Erythroblast (primary cell): Measurements from ENCODE around the gene UBE2D2.
A peak's percentile ranks its signal among the peaks of the same experiment; 100 is the strongest.
"Not testable (repeated sequence)": the region's sequence is repeated elsewhere in the genome, so short reads cannot be mapped to it uniquely, and the experiment has no call there.

Source experiments
- DNase-seq, 2 experiments: peaks; one replicate each; lab custom pipeline; 2025; lab: John Stamatoyannopoulos, UW
- GATA1 ChIP-seq: IDR thresholded peaks from 2 replicates; pipeline ENCODE4 v1.6.1; 2011; ENCODE audit warnings: low read depth, mild to moderate bottlenecking, control low read depth, low read length, moderate library complexity
- POLR2A ChIP-seq: IDR thresholded peaks from 2 replicates; pipeline ENCODE4 v1.6.1; 2011; ENCODE audit warnings: mild to moderate bottlenecking, low read length

UBE2D2 gene

DNA sequence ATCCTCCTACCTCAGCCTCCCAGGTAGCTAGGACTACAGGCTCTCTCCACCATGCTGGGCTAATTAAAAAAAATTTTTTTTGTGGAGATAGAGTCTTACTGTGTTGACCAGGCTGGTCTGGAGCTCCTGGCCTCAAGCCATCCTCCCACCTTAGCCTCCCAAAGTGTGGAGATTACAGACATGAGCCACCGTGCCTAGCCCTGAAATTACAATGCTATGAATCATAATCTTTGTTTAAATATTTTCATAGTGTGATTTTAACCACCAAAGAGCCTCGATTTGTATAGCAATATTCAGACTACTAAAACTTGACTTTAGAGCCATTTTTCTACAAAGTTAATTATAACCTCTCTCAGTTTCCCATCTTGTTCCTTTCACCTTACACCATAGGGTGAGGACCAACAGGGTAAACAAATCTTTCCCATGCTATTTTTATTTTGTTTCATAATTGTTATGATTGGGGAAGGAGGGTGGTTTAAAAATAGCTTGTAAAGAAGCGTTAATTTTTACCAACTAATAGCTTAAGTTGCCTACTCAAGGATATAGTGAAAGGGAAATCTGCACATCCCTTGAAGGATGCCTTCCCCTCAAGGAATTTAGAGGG is 32.7 kb downstream of the UBE2D2 start:
- no peak for DNase-seq
- no peak for TF ChIP-seq GATA1
- no peak for TF ChIP-seq POLR2A

GRCh38 chr5:139597134-139597533 is 36.0 kb downstream of the UBE2D2 start:
- DNase-seq = no peak
- TF ChIP-seq GATA1 (no peak), POLR2A (no peak)

GRCh38 chr5:139598601-139598965 is 37.4 kb downstream of the UBE2D2 start:
- not testable (repeated sequence) for DNase-seq

DNA sequence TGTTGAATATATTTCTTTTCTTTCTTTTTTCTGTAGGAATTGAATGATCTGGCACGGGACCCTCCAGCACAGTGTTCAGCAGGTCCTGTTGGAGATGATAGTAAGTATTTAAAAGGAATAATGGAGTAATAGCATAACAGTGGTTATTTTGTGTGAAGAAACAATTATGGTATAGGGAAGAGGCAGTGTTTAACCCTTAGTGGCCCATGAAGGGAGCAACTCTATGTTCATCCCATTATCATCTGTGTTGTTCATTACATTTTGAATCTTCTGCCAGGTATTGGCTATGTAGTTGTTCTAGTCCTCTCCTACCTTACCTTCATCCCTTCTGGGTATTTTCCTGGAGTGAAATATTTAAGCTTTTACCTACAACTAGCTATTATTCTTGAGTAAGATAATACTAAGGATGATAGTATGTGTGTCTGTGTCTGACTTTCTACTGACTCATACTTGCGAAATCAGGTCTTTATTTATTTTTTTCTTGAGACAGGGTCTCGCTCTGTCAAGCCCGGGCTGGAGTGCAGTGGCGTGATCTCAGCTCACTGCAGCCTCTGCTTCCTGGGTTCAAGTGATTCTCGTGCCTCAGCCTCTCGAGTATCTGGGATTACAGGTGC is 39.3 kb downstream of the UBE2D2 start:
- no peak for DNase-seq
- TF ChIP-seq GATA1 (no peak), POLR2A (no peak)

DNA sequence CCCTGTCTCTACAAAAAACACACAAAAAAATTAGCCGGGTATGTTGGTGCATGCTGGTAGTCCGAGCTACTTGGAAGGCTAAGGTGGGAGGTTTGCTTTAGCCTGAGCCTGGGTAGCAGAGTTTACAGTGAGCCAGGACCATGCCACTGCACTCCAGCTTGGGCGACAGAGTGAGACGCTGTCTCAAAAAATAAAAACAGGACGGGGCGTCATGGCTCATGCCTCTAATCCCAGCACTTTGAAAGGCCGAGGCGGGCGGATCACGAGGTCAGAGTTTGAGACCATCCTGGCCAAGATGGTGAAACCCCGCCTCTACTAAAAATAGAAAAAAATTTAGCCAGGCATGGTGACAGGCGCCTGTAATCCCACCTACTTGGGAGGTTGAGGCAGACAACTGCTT is 40.3 kb downstream of the UBE2D2 start:
- TF ChIP-seq GATA1 (no peak), POLR2A (no peak)
- no peak for DNase-seq

DNA sequence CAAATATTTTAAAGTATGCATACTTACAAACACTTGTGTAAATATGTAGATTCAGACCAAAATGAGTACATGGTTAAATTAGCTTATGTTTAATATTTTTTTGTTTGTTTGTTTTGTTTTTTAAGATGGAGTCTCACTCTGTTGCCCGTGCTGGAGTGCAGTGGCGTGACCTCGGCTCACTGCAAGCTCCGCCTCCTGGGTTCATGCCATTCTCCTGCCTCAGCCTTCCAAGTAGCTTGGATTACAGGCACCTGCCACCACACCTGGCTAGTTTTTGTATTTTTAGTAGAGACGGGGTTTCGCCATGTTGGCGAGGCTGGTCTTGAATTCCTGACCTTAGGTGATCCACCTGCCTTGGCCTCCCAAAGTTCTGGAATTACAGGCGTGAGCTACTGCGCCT is 40.8 kb downstream of the UBE2D2 start:
- DNase-seq = not testable (repeated sequence)

DNA sequence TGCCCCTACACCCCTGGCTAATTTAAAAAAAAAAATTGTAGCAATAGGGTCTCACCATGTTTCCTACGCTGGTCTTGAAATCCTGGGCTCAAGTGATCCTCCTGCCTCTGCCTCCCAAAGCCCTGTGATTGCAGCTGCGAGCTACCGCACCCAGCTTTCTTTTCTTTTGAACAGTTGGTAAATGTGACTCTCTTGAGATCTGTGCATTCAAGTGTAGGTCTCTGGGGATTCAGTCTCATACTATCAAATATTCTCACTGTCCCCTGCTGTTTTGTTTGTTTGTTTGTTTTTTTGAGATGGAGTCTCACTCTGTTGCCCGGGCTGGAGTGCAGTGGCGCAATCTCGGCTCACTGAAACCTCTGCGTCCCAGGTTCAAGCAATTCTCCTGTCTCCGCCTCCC is 44.7 kb downstream of the UBE2D2 start:
- DNase-seq = no peak
- TF ChIP-seq POLR2A (no peak), GATA1 (no peak)

DNA sequence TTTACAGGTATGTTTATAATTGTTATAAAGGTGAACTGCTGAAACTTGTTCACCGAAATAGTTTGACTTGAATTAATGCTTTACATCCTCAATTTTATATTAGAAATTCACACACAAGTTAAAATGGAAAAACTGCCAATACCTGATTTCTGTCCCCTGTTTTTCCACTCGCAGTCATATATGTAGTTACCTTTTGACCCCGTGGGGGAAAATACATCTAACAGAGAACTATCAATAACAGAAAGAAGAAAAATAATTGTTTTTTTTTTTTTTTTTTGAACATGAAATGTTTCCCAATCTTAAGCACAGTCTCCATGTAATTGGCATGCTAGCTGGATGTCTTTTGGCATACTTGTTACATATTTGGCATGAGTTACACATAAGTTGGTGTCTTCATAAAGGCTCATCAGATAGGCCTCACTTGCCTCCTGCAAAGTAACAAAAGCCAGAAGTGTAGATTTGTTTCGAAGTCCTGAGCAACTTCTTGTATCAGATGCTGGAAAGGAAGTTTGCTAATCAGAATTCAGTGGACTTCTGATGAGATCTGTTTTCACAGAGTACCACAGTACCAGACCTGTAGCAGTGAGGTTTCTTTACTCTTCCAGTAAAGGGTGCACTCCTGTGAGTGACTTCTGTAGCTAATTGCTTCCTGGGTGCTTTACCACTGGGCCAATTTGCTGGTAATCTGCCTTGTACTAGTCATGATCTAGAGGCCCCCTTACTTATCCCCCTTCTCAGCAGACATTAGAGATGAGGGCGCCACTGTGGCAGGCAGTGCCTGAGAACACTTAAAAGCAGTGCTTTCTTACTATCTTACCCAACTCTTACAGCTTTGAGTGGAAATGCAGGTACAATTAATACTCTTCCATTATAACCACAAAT is 50.8 kb downstream of the UBE2D2 start:
- TF ChIP-seq POLR2A = no peak
- TF ChIP-seq GATA1 = no peak
- no peak for DNase-seq

GRCh38 chr5:139619861-139620260 is 58.7 kb downstream of the UBE2D2 start:
- DNase-seq = no peak
- TF ChIP-seq POLR2A (no peak), GATA1 (no peak)

GRCh38 chr5:139625398-139625797 is 64.3 kb downstream of the UBE2D2 start:
- not testable (repeated sequence) for DNase-seq

DNA sequence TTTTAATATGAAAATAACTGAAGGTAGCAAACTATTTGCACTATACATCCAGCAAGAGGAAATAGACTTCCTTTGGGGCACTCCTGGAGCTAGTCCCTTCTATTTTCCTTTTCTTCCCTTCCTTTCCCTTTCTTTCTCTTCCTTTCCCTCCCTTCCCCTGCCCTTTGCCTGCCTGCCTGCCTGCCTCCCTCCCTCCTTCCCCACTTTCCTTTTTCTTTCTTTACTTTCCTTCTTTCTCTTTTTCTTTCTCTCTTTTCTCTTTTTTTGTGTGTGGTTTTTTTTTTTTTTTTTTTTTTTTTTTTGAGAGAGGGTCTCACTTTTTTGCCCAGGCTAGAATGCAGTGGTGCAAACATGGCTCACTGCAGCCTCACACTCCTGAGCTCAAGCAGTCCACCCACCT is 69.7 kb downstream of the UBE2D2 start:
- TF ChIP-seq POLR2A (no peak), GATA1 (no peak)
- no peak for DNase-seq

- no peak for DNase-seq
- TF ChIP-seq GATA1 (no peak), POLR2A (no peak)
These were observed 70.5 kb downstream of the UBE2D2 start for GRCh38 chr5:139631520-139632165.

- TF ChIP-seq GATA1 (no peak), POLR2A (no peak)
- peak; percentile 79 to 89 for DNase-seq
These were observed 72.3 kb downstream of the UBE2D2 start for GRCh38 chr5:139633295-139634027.

DNA sequence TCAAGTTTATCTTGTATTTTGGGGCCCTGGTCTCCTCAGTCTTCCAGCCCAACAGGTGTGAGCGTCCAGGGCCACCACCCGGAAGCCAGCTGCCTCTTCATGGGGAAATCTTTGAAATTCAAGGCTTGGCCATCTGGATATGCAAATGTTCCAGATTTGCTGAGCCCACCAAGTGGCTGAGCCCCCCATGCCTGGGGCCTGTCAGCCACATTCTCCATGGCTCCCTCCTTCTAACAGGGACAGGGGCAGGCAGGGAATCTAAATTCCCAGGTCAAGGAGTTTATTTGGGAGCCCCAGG is 72.8 kb downstream of the UBE2D2 start:
- TF ChIP-seq GATA1 (no peak), POLR2A (no peak)
- DNase-seq = no peak
